GM10248 (cell line): ENCODE data around the gene OR5H2.

Source experiments
- CTCF ChIA-PET: fragments of 300-600 bp; sonication (Branson Sonifier 250); formaldehyde crosslinking; extraction: SDS; loops from one replicate; lab custom pipeline; 2021; ENCODE audit warnings: antibody characterized with exemption; lab: Yijun Ruan, JAX
- POLR2A ChIA-PET: fragments of 350-650 bp; sonication (Branson Sonifier 250); formaldehyde crosslinking; extraction: SDS; loops from one replicate; lab custom pipeline; 2020; ENCODE audit warnings: antibody characterized with exemption; lab: Yijun Ruan, JAX
- DNase-seq: peaks from one replicate; pipeline ENCODE4 v3.0.0; 2012; ENCODE audit errors: extremely low spot score
- TF ChIP-seq, protein P1 (sequence below): IDR thresholded peaks from 2 replicates; pipeline ENCODE4 v1.5.1; 2012; ENCODE audit warnings: mild to moderate bottlenecking, low read depth; ENCODE audit errors: extremely low read depth, missing control alignments, control extremely low read depth

Gene OR5H2

DNA sequence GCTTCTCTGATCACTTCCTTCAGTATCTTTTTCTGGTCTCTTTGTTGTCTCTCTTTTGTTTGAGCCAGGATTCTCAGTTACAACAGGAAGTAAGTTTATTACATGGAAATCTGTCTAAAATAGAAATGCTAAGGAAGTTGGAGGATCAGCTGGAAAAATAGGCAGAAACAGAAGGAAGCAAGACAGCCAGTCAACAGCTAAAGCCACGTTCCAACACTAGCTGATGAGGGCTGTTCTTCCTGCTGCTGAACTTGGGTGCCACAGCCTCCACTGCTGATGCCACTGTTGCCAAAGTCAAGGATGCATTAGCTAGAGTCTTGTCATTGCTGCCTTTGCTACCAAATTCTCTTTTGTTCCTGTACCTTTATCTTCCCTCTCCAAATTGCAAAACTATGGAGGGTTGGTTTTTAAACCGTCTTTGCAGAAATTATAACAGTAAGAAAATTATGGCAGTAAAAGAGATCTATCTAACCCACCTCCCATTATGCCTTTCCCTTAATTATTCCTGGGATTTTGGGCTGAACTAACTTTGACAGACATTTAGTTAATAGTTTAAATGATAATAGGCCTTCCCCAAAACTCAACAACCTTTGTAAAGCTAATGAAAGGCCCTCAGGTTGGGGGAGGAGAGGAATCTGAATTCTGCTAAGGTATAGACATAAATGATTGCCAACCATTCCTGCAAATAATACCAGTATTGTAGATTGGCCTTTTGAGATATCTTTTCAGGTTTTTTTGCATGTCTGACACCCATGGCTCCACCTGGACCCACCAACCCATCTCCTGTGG lies 44.0 kb downstream of the OR5H2 start:
- TF ChIP-seq, protein P1, sequence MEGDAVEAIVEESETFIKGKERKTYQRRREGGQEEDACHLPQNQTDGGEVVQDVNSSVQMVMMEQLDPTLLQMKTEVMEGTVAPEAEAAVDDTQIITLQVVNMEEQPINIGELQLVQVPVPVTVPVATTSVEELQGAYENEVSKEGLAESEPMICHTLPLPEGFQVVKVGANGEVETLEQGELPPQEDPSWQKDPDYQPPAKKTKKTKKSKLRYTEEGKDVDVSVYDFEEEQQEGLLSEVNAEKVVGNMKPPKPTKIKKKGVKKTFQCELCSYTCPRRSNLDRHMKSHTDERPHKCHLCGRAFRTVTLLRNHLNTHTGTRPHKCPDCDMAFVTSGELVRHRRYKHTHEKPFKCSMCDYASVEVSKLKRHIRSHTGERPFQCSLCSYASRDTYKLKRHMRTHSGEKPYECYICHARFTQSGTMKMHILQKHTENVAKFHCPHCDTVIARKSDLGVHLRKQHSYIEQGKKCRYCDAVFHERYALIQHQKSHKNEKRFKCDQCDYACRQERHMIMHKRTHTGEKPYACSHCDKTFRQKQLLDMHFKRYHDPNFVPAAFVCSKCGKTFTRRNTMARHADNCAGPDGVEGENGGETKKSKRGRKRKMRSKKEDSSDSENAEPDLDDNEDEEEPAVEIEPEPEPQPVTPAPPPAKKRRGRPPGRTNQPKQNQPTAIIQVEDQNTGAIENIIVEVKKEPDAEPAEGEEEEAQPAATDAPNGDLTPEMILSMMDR, result no peak
- no peak for DNase-seq
- ChIA-PET POLR2A (no interaction called here), CTCF (interaction anchor here (1.0 to 2.3 kb wide), 4 partner anchors 12 to 288 kb away, joined by 3 to 11 read pairs (median 4); no protein-coding TSS in a partner anchor)

- POLR2A ChIA-PET, result no interaction called here
- TF ChIP-seq, protein P1, result no peak
- peak; percentile 6 for DNase-seq
- CTCF ChIA-PET, result interaction anchor here (1.6 to 2.3 kb wide), 3 partner anchors 13 to 289 kb away, joined by 3 to 11 read pairs (median 4); no protein-coding TSS in a partner anchor
Observed at GRCh38 chr3:98326945-98327344, 44.6 kb downstream of the OR5H2 start.

DNA sequence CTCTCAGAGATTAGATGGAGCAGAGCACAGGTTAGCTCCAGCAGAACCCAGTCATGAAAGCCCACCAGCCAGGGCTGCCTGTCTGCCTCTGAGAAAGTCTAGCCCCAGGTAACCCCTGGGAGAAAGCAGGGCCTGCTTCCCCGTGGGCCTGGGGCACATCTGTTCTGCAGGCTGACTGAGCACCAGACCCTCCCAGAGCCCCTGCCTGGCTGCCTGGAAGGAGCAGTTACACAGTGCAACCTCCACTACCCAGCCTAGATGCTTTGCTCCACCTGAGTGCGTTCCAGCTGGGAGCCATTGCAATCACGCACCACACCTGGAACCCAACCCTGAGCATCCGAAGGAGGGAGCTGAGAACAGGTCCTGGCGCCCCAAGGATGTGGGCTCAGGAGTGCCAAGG lies 46.6 kb downstream of the OR5H2 start:
- TF ChIP-seq, protein P1, result no peak
- POLR2A ChIA-PET, result no interaction called here
- CTCF ChIA-PET, result interaction anchor here (0.7 to 3.8 kb wide), 16 partner anchors 10 to 683 kb away, joined by 3 to 70 read pairs (median 4); no protein-coding TSS in a partner anchor
- no peak for DNase-seq

- ChIA-PET CTCF (interaction anchor here (0.7 to 3.8 kb wide), 26 partner anchors 8 to 682 kb away, joined by 3 to 70 read pairs (median 4); partner anchors contain the start of gene OR5K4), POLR2A (no interaction called here)
- TF ChIP-seq, protein P1, result peak; percentile 74
- DNase-seq, result peak; percentile 35
Observed at GRCh38 chr3:98329392-98330124, 47.3 kb downstream of the OR5H2 start.

DNA sequence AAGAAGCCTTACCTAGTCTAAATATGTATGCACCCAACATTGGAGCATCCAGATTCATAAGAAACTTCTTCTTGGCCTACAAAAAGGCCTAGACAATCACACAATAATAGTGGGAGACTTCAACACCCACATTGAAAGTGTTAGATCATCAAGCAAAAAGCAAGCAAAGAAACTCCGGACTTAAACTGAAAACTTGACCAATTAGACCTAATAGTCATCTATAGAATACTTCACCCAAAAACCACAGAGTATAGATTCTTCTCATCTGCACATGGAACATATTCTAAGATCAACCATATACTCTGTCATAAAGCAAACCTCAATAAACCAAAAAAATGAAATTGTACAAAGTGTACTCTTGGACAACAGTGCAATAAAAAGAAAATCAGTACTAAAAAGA lies 49.0 kb downstream of the OR5H2 start:
- CTCF ChIA-PET, result interaction anchor here (1.2 to 3.8 kb wide), 5 partner anchors 8 to 298 kb away, joined by 3 to 70 read pairs (median 5); no protein-coding TSS in a partner anchor
- POLR2A ChIA-PET, result no interaction called here
- TF ChIP-seq, protein P1, result no peak
- no peak for DNase-seq
